ENCODE results near the gene MAPKAPK5. TPM values are rescaled to one million over a fixed set of nuclear protein-coding genes. Genes with fewer than 3 reads are reported as not detected.

MAPKAPK5 gene
- total and polyA plus RNA-seq, 9 of the 15 experiments (the other 6 are each of a cell fraction or from before 2014, with no cell fraction given): 11.6 to 72.1 (median 60.4) TPM

DNA sequence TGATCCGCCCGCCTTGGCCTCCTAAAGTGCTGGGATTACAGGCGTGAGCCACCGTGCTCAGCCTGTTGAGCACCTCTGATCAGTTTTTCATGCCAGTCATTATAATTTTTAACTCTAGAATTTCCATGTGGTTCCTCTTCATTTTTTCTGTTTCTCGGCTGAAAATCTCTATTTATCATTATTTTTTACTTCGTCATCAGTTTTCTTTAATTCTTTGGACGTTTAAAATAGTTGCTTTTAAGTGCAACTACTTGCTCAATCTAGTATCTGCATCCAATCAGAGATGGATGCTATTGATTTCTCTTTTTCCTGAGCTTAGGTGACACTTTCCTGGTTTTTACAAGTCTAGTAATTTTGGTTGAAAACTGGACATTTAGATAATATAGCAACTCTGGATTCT lies 16.8 kb downstream of the MAPKAPK5 start:
- no peaks in the 10 kb centered on the region for H3K27me3 ChIP-seq (ENCODE audit: control insufficient read depth in 2 of 2, insufficient read depth in 2 of 2, low read length in 2 of 2)
- ATAC-seq (no peak), DNase-seq (ENCODE audit: extremely low read depth in 1 of 4, low spot score in 3 of 4) (no peak), FAIRE-seq (no peak)
- no peak overlapping the region for H3K9ac ChIP-seq (ENCODE audit: insufficient read depth in 1 of 2, low read depth in 2 of 2, low read length in 2 of 2)
- 94% methylated on average over 7 of the region's 7 CpGs for WGBS (ENCODE audit: insufficient coverage, low coverage, missing lambda C conversion rate)
- TF ChIP-seq ZNF316 (IDR thresholded peaks at IDR 0.05) (peak; percentile 72), ZSCAN32 (CRISPR knock-in tag; IDR thresholded peaks at IDR 0.05) (no peak)
- H3K4me3 ChIP-seq: no peak overlapping the region
- no peaks in the 10 kb centered on the region for H3K9me3 ChIP-seq (replicated peaks; ENCODE audit: control insufficient read depth, insufficient read depth, low read depth, low read length)
- H3K9me1 ChIP-seq (ENCODE audit: control insufficient read depth, insufficient read depth, low read length): no peaks in the 10 kb centered on the region
- no peaks in the 10 kb centered on the region; a peak in 1 of 5 replicates for H3K4me1 ChIP-seq (replicated peaks in 1 of 2; ENCODE audit: control insufficient read depth in 2 of 2, insufficient read depth in 2 of 2, low read length in 2 of 2)
- no peak overlapping the region for H3K27ac ChIP-seq (ENCODE audit: extremely low read depth, low read depth, low read length)
- peaks cover 31% of the 10 kb centered on the region for H3K36me3 ChIP-seq (ENCODE audit: control insufficient read depth, insufficient read depth, low read length)
- ChIA-PET POLR2A (interaction anchor here (1.0 to 1.6 kb wide), 2 partner anchors 8 to 26 kb away, joined by 3 to 5 read pairs; no protein-coding TSS in a partner anchor), CTCF (ENCODE audit: low intra/inter-chr PET ratio) (no interaction called here)
- H2AFZ ChIP-seq (ENCODE audit: low read depth, low read length): no peak overlapping the region
- H4K20me1 ChIP-seq (replicated peaks; ENCODE audit: control insufficient read depth, insufficient read depth, low read length): 0 out of 2 replicates have a peak, but pooled peaks cover 3% of the 10 kb centered on the region
- peaks cover 91% of the 10 kb centered on the region for H3K79me2 ChIP-seq (ENCODE audit: control insufficient read depth, insufficient read depth, low read length)
- H3K4me2 ChIP-seq (ENCODE audit: insufficient read depth, low read length): no peak overlapping the region
- BruUV-seq (replicated peaks): no TSS peak
- in situ Hi-C loops (cut with MboI) (no loop called here), intact Hi-C loops (cut with micrococcal nuclease) (no loop called here)

DNA sequence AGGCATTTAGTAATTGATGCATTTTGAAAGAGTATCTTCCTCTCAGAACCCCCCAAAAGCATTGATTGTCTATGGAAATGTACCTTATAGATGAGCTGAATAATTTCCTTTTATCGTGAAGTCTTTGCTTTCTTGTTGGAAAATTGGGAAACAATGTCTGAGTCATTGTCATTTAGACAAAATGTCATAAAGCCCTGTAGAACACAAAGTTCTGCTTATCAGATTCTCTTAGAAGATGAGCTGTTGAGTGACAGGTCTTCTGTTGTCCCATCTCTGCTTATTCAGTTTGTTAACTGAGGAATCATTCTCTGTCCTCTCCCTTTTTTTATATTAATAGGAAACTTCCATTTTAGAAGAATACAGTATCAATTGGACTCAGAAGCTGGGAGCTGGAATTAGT lies 22.9 kb downstream of the MAPKAPK5 start:
- 0 out of 2 replicates have a peak, but pooled peaks cover 3% of the 10 kb centered on the region for H4K20me1 ChIP-seq (replicated peaks; ENCODE audit: control insufficient read depth, insufficient read depth, low read length)
- no peak overlapping the region for H3K4me3 ChIP-seq
- no peak overlapping the region for H3K27ac ChIP-seq (ENCODE audit: extremely low read depth, low read depth, low read length)
- ChIA-PET CTCF (ENCODE audit: low intra/inter-chr PET ratio) (no interaction called here), POLR2A (no interaction called here)
- ATAC-seq: no peak
- no peaks in the 10 kb centered on the region for H3K9me3 ChIP-seq (replicated peaks; ENCODE audit: control insufficient read depth, insufficient read depth, low read depth, low read length)
- TF ChIP-seq NFE2 (IDR thresholded peaks at IDR 0.05; ENCODE audit: low read depth) (no peak), FOSL1 (tag; conservative IDR thresholded peaks at IDR 0.05) (0 out of 2 replicates have a peak, but pooled peaks have one; percentile 13), ARID2 (IDR thresholded peaks at IDR 0.05) (no peak), MEIS2 (IDR thresholded peaks at IDR 0.05; ENCODE audit: partially characterized antibody) (peak; percentile 25)
- TF ChIP-seq, protein P1, sequence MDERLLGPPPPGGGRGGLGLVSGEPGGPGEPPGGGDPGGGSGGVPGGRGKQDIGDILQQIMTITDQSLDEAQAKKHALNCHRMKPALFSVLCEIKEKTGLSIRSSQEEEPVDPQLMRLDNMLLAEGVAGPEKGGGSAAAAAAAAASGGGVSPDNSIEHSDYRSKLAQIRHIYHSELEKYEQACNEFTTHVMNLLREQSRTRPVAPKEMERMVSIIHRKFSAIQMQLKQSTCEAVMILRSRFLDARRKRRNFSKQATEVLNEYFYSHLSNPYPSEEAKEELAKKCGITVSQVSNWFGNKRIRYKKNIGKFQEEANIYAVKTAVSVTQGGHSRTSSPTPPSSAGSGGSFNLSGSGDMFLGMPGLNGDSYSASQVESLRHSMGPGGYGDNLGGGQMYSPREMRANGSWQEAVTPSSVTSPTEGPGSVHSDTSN (CRISPR knock-in tag; IDR thresholded peaks at IDR 0.05; ENCODE audit: low read depth): no peak
- TF ChIP-seq, protein P1 (tag; conservative IDR thresholded peaks at IDR 0.05; ENCODE audit: low read depth): peak; percentile 50; the same call in 1 of the 2 replicates
- TF ChIP-seq, protein P2, sequence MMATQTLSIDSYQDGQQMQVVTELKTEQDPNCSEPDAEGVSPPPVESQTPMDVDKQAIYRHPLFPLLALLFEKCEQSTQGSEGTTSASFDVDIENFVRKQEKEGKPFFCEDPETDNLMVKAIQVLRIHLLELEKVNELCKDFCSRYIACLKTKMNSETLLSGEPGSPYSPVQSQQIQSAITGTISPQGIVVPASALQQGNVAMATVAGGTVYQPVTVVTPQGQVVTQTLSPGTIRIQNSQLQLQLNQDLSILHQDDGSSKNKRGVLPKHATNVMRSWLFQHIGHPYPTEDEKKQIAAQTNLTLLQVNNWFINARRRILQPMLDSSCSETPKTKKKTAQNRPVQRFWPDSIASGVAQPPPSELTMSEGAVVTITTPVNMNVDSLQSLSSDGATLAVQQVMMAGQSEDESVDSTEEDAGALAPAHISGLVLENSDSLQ (IDR thresholded peaks at IDR 0.05): peak; percentile 79
- no peak overlapping the region for H3K4me2 ChIP-seq (ENCODE audit: insufficient read depth, low read length)
- H3K36me3 ChIP-seq (ENCODE audit: control insufficient read depth, insufficient read depth, low read length): peaks cover 70% of the 10 kb centered on the region
- BruUV-seq (replicated peaks): no TSS peak
- peaks cover 50% of the 10 kb centered on the region for H3K79me2 ChIP-seq (ENCODE audit: control insufficient read depth, insufficient read depth, low read length)
- H3K27me3 ChIP-seq (ENCODE audit: control insufficient read depth in 2 of 2, insufficient read depth in 2 of 2, low read length in 2 of 2): no peaks in the 10 kb centered on the region
- DNase-seq (ENCODE audit: extremely low read depth in 1 of 4, low spot score in 3 of 4): no peak
- H2AFZ ChIP-seq (ENCODE audit: low read depth, low read length): no peak overlapping the region
- WGBS (ENCODE audit: insufficient coverage, low coverage, missing lambda C conversion rate): 76% methylated on average over 1 of the region's 1 CpG
- no peak for FAIRE-seq
- no peak overlapping the region for H3K9ac ChIP-seq (ENCODE audit: insufficient read depth in 1 of 2, low read depth in 2 of 2, low read length in 2 of 2)
- H3K9me1 ChIP-seq (ENCODE audit: control insufficient read depth, insufficient read depth, low read length): no peaks in the 10 kb centered on the region
- no peaks in the 10 kb centered on the region; a peak in 1 of 5 replicates for H3K4me1 ChIP-seq (replicated peaks in 1 of 2; ENCODE audit: control insufficient read depth in 2 of 2, insufficient read depth in 2 of 2, low read length in 2 of 2)
- intact Hi-C loops (cut with micrococcal nuclease) (no loop called here), in situ Hi-C loops (cut with MboI) (no loop called here)
